Fibroblast of villous mesenchyme (primary cell): ENCODE results near the gene NPDC1. TPM values are rescaled to one million over a fixed set of nuclear protein-coding genes. Genes with fewer than 3 reads are reported as not detected.
A peak's percentile ranks its signal among the peaks of the same experiment; 100 is the strongest.

Source experiments
- DNase-seq: peaks from one replicate; pipeline ENCODE4 v3.0.0-alpha.2; 2010; ENCODE audit warnings: low read depth
- H3K4me3 ChIP-seq: 2 replicates; pipeline ENCODE4 v1.5.1; 2011; ENCODE audit warnings: low read depth, mild to moderate bottlenecking, low read length
- CTCF ChIP-seq: IDR thresholded peaks from 2 replicates; pipeline ENCODE4 v1.5.1; 2012; ENCODE audit warnings: low read depth, mild to moderate bottlenecking, low read length; ENCODE audit not compliant: insufficient read depth
- total RNA-seq: library from RNA; depleted of rRNA; stranded (reverse); fragments of >200 nt; gene quantifications from 2 replicates; pipeline ENCODE4 v1.2.3, GENCODE V29; 2012

The NPDC1 gene
- total RNA-seq, 1 donor: 13.0 TPM

DNA sequence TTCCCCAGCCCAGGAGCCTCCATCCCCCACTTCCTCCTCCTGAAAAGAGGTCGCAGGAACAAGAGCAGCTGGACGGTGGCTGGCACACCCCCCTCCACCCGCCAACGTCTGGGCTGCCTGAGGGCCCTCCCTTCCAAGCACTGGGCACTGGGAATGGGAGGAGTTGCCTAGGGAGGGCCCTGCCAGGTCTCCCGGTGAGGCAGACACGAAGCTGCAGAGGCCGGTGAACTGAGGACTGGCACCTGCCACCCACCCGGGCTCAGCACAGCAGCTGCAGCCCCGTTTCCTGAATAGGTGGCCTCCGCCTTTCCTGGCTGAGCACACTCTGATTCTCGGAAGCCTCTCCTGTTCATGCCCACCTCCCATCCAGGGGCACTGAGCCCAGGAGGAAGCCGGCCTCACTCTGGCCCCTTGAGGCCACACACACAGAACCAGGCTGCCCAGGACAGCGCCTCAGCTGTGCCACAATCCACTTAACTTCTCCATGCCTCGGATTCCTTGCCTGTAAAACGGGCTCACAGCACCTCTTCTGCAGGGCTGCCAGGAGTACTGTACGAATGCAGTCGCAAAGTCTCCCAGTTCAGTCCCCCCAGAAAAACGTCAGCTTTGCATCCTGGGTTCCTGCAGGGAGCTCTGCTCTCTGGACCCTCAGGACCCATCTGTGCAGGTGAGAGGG lies 1.3 kb downstream of the NPDC1 start:
- no peak for TF ChIP-seq CTCF
- DNase-seq: no peak
- H3K4me3 ChIP-seq: peak overlapping the region; percentile 54

GRCh38 chr9:137044037-137044436 lies 1.9 kb downstream of the NPDC1 start:
- no peak overlapping the region for H3K4me3 ChIP-seq

GRCh38 chr9:137042751-137043727 lies 2.9 kb downstream of the NPDC1 start:
- DNase-seq: no peak
- H3K4me3 ChIP-seq: no peak overlapping the region
- TF ChIP-seq CTCF: no peak

More at GRCh38 chr9:137044037-137044436, 1.9 kb downstream of the NPDC1 start:
- DNase-seq: no peak
- TF ChIP-seq CTCF: no peak

DNA sequence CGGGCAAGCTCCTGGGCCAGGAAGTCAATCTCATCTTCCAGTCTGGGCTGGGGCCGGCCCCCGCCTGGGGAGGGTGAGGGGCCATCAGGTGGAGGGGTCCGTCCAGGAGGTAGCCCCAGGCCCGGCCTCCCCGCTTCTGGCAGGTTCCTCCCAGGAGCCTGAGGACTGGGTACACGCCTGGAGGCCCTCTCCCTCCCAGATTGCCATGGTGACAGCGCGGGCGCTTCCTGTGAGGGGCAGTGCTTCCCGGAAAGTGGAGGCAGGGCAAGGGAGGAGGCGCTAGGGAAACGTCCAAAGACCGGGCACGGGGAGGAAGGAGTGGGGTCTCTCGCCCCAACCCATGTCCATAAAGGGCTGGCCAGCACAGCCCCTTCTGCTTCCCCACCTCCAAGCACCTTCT lies 4.9 kb downstream of the NPDC1 start:
- TF ChIP-seq CTCF: no peak
- H3K4me3 ChIP-seq: no peak overlapping the region
- no peak for DNase-seq

GRCh38 chr9:137040568-137040967 lies 5.4 kb downstream of the NPDC1 start:
- DNase-seq: no peak
- TF ChIP-seq CTCF: no peak
- no peak overlapping the region for H3K4me3 ChIP-seq

DNA sequence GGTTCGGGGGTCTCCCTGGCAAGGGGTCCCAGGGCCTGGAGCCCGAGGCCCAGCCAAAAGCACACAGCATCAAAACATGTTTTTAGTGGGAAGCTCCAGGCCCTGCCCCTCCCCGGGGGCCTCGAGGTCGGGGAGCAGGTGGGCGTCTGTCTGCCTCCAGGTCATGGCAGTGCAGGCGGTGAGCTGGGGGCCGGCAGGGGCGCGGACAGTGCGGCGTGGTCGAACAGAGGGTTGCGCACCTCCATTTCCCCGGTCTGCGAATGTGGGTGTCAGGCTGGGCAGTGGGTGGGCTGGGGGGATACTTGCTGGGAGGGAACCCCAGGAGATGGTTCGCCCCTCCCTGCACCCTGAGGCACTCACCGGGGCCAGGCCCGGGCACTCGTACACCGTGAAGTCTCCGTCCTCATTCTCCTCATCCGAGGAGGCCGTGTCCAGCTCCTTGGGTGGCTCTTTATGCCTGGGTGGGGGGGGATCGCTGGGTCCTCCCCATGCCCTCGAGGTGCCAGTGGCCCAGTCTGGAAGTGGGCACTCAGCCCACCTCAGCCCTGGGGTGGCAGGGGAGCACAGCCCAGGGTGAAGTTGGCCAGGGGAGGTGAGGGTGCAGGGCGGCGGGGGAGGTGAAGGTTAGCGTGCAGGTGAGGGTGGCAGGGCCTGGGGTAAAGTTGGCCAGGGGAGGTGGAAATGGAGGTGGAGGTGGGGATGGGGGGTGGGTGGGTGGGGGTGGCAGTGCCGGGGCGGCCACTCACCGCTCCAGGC lies 6.2 kb downstream of the NPDC1 start:
- no peak overlapping the region for H3K4me3 ChIP-seq
- no peak for DNase-seq
- TF ChIP-seq CTCF: no peak
